IMR-90 (cell line): ENCODE measurements around the gene ZNF302.

Experiments
- BHLHE40 ChIP-seq: fragments of 150-350 bp; IDR thresholded peaks from 2 replicates; pipeline ENCODE4 v1.6.1; 2016; ENCODE audit warnings: mild to moderate bottlenecking, low read depth, low read length
- CEBPB ChIP-seq: IDR thresholded peaks from 2 replicates; pipeline ENCODE4 v1.6.1; 2012; ENCODE audit warnings: low read depth, low read length, improper control_type of control experiment
- CTCF ChIP-seq: conservative IDR thresholded peaks from 2 replicates; pipeline ENCODE4 v1.5.1; 2012; ENCODE audit warnings: mild to moderate bottlenecking, low read depth, low read length, improper control_type of control experiment
- ELK1 ChIP-seq: fragments of 150-350 bp; IDR thresholded peaks from 2 replicates; pipeline ENCODE4 v1.6.1; 2016; ENCODE audit warnings: low read depth, mild to moderate bottlenecking, low read length, moderate library complexity, borderline replicate concordance
- FOS ChIP-seq: fragments of 150-350 bp; IDR thresholded peaks from 2 replicates; pipeline ENCODE4 v1.6.1; 2016; ENCODE audit warnings: low read depth, low read length
- MAZ ChIP-seq: IDR thresholded peaks from 2 replicates; pipeline ENCODE4 v1.6.1; 2012; ENCODE audit warnings: low read depth, mild to moderate bottlenecking, low read length, improper control_type of control experiment, moderate library complexity, borderline replicate concordance
- MXI1 ChIP-seq: IDR thresholded peaks from 2 replicates; pipeline ENCODE4 v1.6.1; 2012; ENCODE audit warnings: low read depth, mild to moderate bottlenecking, low read length, moderate library complexity, borderline replicate concordance
- POLR2A ChIP-seq: IDR thresholded peaks from 2 replicates; pipeline ENCODE4 v1.6.1; 2012; ENCODE audit warnings: mild to moderate bottlenecking, low read depth, low read length
- RAD21 ChIP-seq: IDR thresholded peaks from 2 replicates; pipeline ENCODE4 v1.6.1; 2012; ENCODE audit warnings: low read length, improper control_type of control experiment
- RCOR1 ChIP-seq: IDR thresholded peaks from 2 replicates; pipeline ENCODE4 v1.6.1; 2012; ENCODE audit warnings: mild to moderate bottlenecking, low read length, improper control_type of control experiment; ENCODE audit not compliant: insufficient replicate concordance
- RFX5 ChIP-seq: IDR thresholded peaks from 2 replicates; pipeline ENCODE4 v1.8.0; 2012; ENCODE audit warnings: low read depth, mild to moderate bottlenecking, low read length, moderate library complexity
- TF ChIP-seq, protein P1 (sequence below): fragments of 150-350 bp; IDR thresholded peaks from 2 replicates; pipeline ENCODE4 v1.6.1; 2017; ENCODE audit warnings: mild to moderate bottlenecking, antibody characterized with exemption, low read length, low read depth

GRCh38 chr19:34687348-34687747, 9.9 kb downstream of the ZNF302 start:
- TF ChIP-seq CTCF (no peak), RAD21 (no peak), POLR2A (no peak), MXI1 (no peak), FOS (no peak), BHLHE40 (no peak), CEBPB (no peak), RFX5 (no peak), MAZ (no peak), ELK1 (no peak), RCOR1 (no peak)
- TF ChIP-seq, protein P1, sequence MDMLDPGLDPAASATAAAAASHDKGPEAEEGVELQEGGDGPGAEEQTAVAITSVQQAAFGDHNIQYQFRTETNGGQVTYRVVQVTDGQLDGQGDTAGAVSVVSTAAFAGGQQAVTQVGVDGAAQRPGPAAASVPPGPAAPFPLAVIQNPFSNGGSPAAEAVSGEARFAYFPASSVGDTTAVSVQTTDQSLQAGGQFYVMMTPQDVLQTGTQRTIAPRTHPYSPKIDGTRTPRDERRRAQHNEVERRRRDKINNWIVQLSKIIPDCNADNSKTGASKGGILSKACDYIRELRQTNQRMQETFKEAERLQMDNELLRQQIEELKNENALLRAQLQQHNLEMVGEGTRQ = no peak
